HL-60/S4 (cell line): ENCODE results near the gene STMN3.

Source experiments
- in situ Hi-C: fragments of 300-500 bp; cut with MboI; formaldehyde crosslinking; loops from 2 replicates; pipeline ENCODE4 v1.14.3; 2022; ENCODE audit warnings: low sequenced_read_pairs

The STMN3 gene

DNA sequence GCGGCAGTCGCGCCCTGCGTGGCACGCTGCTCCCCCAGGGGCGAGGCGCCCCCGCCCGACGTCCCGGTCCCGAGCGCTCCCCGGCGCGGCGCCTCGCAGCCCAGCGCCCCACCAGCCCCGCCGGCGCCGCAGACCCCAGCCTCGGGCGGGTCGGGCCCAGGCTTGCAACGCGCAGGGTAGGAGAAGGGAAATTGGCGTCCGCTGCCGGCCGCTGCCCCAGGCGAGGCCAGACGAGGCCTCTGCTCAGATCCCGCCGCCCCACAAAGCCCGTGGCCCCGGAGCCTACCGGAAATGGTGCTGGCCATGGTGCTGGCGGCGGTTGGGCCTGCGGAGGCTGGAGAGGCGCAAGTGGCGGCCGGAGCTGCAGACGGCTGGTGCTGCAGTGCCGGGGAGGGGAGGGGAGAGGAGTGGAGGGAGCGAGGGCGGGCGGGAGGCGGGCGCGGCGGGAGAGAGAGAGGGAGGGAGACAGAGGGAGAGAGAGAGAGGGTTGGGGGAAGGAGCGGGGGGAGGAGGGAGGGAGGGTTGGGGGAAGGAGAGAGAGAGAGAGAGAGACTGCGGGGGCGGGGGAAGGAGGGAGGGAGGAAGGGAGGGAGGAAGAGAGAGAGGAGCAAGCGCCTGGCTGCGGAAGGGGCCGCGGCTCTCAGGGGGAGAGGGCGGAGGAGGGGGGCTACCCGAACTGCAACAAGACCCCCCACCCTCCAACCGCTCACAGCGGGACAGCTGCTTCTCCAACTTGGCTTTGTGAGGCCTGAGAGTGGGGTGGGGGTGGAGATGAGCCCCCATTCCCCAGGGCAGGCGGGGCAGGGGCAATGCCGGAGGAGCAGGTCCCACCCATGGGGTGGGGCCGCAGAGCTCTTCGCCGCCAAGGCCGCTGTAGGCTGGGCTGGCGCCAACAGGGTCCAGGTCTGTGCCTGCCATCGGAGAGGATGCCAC lies at the start of gene STMN3:
TSS of gene STMN3 (minus strand) at position 384 of the 933 bp plus-strand sequence. CDS start at position 305, 79 bp downstream.
- in situ Hi-C loops = no loop called here

DNA sequence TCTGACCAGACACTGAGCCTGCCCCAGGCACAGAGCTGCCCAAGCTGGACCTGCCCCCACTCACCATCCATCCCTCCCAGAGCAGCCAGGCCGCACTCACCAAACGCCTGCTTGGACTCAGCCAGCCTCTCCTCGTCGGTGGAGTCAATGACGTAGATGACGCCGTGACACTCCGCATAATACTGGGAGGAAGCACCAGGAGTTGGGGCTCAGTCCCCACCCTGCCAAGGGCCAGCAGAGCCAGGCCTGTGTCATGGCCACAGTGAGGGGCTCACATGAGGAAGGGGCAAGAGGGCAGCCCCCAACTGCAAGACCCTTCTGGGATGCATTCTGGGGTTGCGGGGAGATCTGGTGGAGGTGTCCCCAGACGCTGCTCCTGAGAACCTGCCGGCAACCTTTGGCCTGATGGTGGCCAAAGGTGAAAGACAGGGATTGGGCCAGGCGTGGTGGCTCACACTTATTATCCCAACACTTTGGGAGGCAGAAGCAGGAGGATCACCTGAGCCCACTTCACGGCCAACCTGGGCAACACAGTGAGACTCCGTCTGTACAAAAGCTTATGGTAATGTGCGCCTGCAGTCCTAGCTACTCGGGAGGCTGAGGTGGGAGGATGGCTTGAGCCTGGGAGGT lies 48.9 kb upstream of the STMN3 start:
- in situ Hi-C loops = no loop called here

DNA sequence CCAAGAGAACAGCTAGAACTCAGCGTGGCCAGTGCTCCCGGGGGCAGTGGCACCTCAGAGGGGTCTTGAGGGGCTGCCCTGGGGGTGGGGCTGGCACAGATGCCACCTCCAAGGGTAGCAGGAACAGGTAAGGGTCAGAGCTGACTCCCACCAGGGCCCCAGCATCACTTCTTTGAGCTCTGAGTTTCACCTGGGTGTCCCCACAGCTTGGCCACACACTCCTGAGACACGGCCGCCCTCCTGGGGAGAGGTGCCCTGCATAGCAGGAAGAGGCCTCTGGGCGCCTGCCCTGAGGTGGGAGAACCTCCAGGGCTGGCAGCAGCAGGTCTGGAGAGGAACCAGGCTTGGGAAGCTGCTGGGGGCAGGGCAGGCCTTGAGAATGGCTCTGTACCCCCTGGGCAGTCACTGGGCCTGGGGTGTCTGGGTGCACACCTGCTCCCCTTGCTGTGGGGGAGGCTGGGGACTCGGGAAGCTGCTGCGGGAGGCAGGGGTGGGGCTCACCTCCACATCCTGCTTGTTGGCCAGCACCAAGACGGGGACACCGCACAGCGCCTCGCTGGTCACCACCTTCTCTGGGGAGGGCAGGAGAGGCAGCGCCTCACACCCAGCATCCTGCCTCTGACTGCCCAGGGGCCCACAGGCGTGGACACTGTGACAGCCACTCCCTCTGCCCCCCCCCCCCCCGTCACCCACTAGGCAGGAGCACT lies 48.3 kb upstream of the STMN3 start:
- in situ Hi-C loops = no loop called here

DNA sequence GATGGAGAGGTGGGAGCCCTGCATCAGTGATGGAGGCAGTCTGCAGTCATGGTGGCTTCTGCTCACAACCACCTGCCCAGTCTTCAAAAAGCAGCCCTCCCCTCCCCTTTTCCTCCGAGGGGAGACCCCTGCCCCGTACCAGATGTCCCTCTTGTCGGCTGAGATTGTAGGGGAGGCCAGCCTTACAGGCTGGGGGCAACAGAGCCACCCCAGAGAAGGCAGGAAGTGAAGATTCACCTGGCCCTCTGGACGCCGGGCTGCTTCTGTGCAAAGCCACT lies 47.8 kb upstream of the STMN3 start:
- in situ Hi-C loops = no loop called here

DNA sequence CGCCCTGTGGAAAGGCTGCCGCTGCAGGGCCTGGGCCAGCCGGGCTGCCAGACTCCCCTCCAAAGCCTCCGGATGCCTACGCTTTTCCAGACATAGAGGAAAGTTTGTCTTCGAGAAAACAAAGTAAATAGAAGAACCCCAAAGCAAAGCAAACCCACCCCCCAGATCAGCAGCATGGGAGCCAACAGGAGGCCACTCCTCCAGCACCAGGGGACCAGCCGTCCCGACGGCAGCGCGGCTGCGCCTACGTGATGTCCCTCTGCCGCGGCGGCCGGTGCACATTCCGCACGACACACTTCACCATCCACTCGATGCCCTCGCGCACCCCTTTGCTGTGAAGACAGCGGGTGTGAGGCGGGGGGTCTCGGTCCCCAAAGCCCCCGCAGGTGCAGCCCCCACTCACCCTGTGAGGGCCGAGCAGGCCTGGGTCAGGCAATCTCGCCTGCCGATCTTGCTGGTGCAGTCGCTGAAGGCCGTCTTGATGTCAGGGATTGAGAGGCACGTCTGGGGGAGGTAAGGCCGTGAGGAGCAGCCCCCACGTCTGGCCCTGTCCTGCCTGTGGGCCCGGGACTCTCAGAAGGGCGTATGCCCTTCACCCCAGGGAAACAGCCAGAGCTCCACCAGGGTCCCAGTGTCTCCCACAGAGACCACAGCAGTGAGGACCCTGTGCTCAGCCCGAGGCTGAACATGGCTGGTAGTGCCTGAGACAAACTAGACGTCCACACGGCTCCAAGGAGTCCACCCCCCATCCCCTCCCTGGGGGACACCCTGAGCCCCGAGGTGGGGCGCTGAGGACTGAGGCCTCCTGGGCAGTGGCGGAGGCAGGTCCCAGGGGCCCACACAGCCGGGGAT lies 47.2 kb upstream of the STMN3 start:
- in situ Hi-C loops = no loop called here

DNA sequence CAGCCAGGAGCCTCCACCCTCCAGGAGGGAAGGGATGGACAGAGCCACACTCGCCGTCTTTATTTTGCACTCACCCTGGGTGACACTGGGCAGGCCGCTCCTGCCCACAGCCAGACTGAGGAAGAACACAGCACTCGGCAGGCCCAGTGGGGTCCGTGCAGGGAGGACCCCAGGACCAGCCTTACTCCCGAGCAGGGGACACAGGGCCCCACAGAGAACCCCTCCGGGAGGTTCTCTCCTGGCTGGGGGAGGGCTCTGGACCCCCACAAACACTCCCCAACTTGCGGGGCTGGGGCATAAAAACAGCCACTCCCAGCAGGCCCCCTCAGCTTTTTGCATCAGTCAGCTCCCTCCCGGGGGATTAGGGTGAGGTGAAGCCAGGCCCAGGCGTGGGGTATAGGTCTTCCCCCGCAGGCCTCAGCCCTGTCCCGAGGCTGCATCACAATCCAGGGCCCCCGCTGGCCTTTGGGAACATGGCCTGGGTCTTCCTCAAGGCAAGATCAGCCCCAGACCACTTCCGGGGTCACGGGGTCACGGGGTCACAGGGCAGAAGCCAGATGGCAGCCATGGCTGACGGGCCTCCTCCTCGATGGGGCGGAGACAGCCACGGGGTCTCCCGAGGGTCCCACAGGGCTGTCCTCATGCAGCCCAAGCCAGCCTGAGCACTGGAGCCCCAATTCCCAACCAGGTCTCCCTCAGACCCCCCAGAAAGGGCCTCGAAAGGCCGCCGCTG lies 46.4 kb upstream of the STMN3 start:
- in situ Hi-C loops = no loop called here

DNA sequence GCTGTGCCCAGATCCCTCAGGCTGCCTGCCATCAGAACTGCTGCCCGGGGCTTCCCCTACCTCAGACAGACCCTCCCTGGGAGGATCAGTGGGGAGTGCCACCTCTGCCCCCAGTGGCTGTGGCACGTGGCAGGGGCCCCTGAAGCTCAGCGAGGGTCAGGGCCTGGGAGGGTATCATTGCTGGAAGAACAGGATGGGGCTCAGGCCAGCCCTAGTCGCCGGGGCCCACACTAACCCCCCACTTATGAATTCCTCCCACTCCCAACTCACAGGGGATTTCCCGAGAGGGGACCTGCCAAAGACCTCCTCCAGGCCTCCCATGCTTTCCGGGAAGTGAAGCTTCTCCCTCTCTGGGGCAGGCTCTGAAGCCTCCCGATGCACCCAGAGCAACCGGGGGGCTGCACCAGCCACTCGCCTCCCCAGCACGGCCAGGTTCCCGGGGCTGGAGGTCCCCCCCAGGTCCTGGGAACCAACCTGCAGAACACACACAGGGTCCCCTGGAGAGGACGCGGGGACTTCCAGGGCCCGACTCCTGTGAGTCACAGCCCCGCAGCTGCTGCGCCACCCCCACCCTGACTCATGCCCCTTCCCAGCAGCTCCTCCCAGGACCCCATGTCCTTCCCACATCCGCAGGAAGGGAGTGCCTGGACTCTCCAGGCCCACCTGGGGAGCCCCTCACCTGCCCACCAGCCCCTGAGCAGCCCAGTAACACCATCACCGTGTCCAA lies 45.7 kb upstream of the STMN3 start:
- in situ Hi-C loops = no loop called here

DNA sequence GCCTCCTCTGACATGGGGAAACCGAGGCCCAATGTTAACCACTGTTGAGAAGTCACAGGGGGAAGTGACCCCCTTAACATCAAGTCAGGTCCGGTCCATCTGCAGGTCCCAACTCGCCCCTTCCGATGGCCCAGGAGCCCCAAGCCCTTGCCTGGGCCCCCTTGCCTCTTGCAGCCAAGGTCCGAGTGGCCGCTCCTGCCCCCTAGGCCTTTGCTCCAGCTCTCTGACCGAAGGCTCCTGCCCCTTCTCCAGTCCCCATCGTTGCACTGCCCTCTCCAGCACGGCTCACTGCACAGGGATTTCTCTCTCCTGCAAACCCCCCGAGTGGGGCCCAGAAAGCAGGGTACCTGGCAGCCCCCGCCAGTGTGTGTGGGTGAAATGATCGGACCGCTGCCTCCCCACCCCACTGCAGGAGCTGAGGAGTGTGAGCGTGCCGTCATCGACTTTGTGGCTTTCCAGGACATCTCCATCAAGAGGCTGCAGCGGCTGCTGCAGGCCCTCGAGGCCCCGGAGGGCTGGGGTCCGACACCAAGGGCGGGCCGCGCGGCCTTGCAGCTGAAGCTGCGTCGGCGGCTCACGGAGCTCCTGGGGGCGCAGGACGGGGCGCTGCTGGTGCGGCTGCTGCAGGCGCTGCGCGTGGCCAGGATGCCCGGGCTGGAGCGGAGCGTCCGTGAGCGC lies 44.8 kb upstream of the STMN3 start:
- in situ Hi-C loops = no loop called here

DNA sequence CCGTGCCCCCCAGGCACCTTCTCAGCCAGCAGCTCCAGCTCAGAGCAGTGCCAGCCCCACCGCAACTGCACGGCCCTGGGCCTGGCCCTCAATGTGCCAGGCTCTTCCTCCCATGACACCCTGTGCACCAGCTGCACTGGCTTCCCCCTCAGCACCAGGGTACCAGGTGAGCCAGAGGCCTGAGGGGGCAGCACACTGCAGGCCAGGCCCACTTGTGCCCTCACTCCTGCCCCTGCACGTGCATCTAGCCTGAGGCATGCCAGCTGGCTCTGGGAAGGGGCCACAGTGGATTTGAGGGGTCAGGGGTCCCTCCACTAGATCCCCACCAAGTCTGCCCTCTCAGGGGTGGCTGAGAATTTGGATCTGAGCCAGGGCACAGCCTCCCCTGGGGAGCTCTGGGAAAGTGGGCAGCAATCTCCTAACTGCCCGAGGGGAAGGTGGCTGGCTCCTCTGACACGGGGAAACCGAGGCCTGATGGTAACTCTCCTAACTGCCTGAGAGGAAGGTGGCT lies 44.2 kb upstream of the STMN3 start:
- in situ Hi-C loops = no loop called here

DNA sequence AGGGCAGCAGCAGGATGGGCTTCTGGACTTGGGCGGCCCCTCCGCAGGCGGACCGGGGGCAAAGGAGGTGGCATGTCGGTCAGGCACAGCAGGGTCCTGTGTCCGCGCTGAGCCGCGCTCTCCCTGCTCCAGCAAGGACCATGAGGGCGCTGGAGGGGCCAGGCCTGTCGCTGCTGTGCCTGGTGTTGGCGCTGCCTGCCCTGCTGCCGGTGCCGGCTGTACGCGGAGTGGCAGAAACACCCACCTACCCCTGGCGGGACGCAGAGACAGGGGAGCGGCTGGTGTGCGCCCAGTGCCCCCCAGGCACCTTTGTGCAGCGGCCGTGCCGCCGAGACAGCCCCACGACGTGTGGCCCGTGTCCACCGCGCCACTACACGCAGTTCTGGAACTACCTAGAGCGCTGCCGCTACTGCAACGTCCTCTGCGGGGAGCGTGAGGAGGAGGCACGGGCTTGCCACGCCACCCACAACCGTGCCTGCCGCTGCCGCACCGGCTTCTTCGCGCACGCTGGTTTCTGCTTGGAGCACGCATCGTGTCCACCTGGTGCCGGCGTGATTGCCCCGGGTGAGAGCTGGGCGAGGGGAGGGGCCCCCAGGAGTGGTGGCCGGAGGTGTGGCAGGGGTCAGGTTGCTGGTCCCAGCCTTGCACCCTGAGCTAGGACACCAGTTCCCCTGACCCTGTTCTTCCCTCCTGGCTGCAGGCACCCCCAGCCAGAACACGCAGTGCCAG lies 43.6 kb upstream of the STMN3 start, which contains the start of gene TNFRSF6B:
TSS of gene TNFRSF6B (plus strand) at position 25 of the 729 bp plus-strand sequence. CDS start at position 141, 116 bp downstream.
- in situ Hi-C loops = no loop called here

DNA sequence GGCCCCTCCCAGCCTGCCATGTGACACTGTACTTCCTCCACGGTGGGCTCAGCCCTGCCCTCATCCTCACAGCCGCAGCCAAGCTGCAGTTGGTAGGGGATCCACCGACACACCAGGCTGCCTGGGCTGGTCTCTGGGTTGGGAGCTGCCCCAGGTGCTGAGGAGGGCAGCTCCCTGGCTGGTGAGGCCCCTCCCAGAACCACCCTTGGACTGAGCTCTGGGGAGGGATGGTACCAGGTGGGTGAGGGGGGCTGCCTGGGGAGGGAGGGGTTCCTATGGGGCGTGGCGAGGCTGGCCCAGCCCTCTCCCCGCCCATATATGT lies 43.0 kb upstream of the STMN3 start:
- in situ Hi-C loops = no loop called here

DNA sequence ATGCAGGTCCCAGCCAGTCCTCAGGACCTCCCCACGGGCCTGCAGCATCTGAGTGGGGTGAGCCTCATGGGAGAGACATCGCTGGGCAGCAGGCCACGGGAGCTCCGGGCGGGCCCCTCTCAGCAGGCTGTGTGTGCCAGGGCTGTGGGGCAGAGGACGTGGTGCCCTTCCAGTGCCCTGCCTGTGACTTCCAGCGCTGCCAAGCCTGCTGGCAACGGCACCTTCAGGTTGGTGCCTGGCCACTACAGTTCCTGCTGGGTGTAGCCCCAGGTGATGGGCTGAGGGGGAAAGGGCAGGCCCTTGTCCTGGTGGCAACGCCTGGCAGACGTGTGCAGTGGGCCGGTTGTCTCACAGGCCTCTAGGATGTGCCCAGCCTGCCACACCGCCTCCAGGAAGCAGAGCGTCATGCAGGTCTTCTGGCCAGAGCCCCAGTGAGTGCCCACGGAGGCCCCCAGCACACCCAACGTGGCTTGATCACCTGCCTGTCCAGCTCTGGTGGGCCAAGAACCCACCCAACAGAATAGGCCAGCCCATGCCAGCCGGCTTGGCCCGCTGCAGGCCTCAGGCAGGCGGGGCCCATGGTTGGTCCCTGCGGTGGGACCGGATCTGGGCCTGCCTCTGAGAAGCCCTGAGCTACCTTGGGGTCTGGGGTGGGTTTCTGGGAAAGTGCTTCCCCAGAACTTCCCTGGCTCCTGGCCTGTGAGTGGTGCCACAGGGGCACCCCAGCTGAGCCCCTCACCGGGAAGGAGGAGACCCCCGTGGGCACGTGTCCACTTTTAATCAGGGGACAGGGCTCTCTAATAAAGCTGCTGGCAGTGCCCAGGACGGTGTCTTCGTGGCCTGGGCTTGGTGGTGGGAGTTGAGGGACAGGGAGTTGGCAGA lies 42.4 kb upstream of the STMN3 start:
- in situ Hi-C loops = no loop called here

DNA sequence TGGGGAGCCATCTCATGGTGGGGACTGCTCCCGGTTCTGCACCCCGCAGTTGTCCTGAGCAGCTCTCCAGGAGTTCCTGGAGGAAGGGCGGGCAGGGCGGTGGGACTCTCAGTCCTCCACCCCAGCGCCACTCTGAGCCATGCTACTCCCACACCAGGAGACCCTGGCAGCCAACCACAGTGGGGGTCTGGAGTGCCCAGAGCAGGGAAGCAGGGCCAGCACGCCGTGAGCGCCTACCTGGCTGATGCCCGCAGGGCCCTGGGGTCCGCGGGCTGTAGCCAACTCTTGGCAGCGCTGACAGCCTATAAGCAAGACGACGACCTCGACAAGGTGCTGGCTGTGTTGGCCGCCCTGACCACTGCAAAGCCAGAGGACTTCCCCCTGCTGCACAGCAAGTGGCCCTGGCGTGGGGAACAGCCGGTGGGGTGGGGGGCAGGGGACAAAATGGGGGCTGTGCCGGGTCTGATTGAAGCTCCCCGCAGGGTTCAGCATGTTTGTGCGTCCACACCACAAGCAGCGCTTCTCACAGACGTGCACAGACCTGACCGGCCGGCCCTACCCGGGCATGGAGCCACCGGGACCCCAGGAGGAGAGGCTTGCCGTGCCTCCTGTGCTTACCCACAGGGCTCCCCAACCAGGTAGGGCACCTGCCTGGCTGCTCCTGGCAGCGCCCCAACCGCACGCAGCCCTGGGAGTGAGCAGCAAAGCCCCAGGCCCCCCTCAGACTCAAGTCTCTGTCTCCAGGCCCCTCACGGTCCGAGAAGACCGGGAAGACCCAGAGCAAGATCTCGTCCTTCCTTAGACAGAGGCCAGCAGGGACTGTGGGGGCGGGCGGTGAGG lies 41.6 kb upstream of the STMN3 start:
- in situ Hi-C loops = no loop called here

DNA sequence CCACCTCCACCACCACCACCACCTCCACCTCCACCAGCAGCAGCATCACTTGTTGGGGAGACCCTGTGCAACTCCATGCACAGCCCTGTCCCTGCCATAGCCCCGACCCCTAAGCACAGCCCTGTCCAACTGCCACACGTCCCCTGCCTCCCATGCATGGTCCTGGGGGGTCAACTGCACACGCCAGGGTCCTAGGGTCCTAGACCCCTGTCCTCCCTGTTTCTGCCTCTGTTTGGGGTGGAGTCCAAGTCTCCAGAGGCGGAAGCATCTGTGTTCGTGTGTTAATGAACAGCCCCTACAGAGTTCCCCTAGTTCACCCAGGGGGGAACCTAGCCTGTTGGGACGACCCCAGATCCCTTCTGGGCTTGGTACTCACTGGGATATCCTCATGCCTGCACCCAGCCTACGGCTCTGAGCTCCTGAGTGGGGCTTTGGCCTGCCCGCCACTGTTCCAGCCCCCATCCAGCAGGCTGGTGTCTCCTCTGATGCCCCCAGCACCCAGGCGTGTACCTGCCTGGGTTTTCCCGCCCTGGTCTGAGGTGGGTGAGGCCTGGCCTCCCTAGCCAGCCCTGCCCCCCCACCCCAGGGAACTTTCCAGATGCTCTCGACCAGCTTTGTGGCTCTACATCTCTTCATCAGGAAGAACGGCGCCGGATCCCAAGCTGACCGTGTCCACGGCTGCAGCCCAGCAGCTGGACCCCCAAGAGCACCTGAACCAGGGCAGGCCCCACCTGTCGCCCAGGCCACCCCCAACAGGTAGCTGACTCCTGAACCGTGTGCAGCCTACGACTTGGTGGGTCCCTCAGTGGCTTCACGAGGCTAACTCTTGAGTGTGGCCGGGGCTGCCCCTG lies 40.7 kb upstream of the STMN3 start:
- in situ Hi-C loops = no loop called here

DNA sequence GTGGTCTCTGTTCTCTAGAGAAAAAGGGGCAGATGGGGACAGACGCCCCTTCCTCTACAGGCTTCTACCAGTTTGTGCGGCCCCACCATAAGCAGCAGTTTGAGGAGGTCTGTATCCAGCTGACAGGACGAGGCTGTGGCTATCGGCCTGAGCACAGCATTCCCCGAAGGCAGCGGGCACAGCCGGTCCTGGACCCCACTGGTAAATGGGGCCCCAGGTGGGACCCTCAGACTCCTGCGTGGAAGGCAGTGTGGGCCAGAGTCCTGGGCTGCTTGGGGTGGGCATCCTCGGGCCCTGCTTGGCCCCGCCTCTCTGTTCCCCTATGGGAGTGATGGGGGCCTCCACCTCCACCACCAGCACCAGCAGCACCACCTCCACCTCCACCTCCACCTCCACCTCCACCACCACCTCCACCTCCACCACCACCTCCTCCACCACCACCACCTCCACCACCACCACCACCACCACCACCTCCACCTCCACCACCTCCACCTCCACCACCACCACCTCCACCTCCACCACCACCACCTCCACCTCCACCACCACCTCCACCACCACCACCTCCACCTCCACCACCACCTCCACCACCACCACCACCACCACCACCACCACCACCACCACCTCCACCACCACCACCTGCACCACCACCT lies 40.0 kb upstream of the STMN3 start:
- in situ Hi-C loops = no loop called here
